C4-2B (cell line): ENCODE data around the gene NRXN3.

Experiments used
- H3K27ac ChIP-seq: fragments of 450-650 bp; 2 replicates; pipeline ENCODE4 v1.5.1; 2017
- ZFX ChIP-seq: fragments of 450-650 bp; IDR thresholded peaks from 2 replicates; pipeline ENCODE4 v1.6.1; 2017
- TF ChIP-seq, protein P1 (sequence below): fragments of 450-650 bp; conservative IDR thresholded peaks from 2 replicates; pipeline ENCODE4 v1.5.1; 2017; ENCODE audit warnings: mild to moderate bottlenecking

Gene NRXN3

DNA sequence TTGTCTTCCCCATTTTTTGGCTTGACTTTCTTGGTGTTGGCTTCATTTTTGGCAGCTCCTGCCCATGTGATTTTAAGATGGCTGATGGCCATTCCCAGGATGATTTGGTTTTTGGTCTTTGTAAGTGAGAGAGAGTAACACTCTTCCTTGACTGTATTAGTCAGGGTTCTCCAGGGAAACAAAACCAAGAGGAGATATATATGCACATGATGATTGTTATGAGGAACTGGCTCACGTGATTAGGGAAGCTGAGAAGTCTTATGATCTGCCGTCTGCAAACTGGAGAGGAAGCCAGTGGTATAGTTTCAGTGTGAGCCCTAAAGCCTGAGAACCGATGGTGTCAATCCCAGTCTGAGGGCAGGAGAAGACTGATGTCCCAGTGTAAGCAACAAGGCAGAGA lies 146.6 kb downstream of the NRXN3 start:
- H3K27ac ChIP-seq = no peak overlapping the region
- no peak for TF ChIP-seq ZFX
- TF ChIP-seq, protein P1, sequence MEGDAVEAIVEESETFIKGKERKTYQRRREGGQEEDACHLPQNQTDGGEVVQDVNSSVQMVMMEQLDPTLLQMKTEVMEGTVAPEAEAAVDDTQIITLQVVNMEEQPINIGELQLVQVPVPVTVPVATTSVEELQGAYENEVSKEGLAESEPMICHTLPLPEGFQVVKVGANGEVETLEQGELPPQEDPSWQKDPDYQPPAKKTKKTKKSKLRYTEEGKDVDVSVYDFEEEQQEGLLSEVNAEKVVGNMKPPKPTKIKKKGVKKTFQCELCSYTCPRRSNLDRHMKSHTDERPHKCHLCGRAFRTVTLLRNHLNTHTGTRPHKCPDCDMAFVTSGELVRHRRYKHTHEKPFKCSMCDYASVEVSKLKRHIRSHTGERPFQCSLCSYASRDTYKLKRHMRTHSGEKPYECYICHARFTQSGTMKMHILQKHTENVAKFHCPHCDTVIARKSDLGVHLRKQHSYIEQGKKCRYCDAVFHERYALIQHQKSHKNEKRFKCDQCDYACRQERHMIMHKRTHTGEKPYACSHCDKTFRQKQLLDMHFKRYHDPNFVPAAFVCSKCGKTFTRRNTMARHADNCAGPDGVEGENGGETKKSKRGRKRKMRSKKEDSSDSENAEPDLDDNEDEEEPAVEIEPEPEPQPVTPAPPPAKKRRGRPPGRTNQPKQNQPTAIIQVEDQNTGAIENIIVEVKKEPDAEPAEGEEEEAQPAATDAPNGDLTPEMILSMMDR = no peak

DNA sequence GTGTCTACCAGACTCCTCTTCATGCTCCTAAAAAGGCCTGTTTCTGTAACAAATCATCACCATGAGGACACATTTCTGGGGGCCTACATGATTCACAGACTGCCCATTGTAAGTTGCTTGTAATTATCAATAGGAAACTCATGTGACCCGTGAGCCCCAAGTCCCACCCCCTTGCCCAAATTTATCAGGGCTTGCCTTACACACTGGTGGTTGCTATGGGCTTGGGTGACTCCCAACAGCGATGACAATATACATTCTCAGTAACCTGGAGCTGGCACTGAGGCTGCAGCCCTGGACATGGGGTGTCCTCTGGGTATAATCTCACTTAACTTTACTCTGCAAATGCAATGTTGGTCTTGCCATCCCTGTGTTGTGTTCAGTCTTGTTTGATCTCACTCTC lies 149.2 kb downstream of the NRXN3 start:
- no peak for TF ChIP-seq ZFX
- TF ChIP-seq, protein P1 = no peak
- no peak overlapping the region for H3K27ac ChIP-seq

DNA sequence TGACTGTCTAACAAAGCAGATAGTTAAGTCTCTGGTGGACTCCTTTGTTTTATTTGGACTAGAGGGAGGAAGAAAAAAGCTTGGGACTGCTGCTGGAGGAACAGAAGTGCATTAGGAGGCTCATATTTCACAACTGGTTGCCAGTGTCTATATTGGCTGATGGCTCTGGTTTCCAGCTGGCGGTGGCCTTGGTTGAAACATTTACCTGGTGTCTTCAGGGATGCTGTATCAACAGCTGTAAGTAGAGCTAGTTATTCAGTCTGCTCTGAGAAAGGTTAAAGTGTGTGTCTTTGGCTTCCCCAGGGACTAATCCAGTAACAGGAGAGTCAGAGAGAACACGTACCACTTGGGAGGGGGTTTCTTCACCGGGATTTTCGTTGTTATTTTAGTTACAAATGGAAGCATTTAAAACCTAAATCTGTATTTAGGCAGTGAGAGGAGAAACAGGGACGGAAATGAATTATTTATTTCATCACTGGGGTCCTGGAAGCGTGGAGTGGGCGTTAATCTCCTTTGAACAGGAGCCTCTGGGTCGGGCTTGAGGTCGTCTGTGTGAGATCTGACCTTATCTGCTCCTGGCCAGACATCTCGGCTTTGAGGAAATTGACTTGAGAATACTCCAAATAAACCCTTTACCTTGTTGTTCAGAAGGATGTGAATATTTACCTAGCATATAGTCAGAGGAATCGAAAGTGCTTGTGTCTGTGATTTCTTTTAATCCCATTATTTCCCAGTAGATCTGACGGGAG lies 149.9 kb downstream of the NRXN3 start:
- no peak overlapping the region for H3K27ac ChIP-seq
- TF ChIP-seq, protein P1 = no peak
- no peak for TF ChIP-seq ZFX

DNA sequence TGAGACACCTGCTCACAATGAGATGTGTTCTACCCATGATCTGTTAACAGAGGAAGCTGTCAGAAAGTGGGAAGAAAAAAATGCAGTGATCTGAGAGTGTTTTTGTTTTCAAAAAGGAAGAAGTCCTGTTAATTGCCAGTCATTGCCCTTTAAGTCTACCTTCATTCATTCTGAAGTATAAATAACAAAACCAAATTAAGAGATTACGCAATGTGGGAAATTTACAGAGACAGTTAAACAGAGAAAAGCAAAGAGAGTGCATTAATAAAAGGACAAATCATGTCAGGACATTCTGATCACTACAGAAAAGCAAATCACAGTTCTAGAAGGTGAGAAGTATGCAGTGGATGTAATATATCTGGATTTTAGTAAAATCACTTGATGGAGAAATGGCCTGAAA lies 154.2 kb downstream of the NRXN3 start:
- no peak overlapping the region for H3K27ac ChIP-seq
- no peak for TF ChIP-seq ZFX
- TF ChIP-seq, protein P1 = no peak

DNA sequence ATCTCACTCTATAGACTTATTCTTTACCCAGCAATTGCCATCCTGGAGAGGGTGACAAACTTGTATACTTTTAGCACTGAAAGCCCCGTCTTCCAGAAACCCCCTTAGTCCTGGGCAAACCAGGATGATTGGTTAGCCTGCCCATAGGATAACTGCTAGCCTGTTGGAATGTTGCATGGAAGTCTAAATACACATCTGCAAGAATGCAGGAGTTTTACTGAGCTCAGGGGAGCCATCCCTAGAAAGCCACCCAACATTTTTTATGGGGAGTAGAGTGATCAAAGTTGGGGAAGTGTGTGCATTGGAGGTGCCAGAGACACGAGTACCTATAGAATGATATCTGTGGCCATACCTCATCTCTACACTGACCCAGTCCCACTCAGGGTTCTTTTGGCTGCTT lies 155.7 kb downstream of the NRXN3 start:
- no peak overlapping the region for H3K27ac ChIP-seq
- TF ChIP-seq, protein P1 = no peak
- TF ChIP-seq ZFX = no peak

DNA sequence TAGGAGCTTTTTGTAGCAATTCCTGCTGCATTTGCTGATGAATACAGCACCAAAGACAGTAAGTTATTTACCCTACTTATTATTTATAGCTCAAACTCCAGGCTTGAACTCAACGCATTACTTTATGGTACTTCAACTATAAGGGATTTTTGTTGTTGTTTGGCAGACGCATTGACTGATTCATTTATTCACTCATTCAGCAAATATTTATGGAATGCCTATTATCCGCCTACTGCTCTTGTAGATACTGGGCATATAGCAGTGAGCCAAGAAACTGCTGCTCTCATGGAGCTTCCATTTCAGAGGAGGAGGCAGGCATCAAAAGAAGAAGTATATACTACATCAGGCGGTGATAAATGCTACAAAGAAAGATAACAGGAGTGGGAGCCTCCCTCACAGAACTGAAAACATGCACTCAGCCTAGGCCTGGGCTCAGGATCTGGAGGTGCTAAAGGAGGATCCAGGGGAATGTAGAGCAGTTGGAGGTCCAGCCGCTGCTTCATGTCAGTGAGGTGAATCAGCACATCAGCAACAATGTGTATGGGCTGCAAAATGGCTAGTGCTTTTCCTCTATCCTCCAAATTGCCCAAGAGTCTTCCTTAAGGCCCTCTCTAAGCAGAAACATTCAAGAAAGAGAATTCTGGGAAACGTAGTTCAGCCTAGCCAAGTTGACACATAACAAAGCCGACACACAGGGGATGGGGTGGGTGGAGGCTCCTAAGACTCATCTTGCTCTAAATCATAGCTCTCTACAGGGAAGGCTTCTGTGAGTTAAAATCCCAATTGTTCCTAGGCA lies 157.5 kb downstream of the NRXN3 start:
- TF ChIP-seq ZFX = no peak
- TF ChIP-seq, protein P1 = no peak
- no peak overlapping the region for H3K27ac ChIP-seq

DNA sequence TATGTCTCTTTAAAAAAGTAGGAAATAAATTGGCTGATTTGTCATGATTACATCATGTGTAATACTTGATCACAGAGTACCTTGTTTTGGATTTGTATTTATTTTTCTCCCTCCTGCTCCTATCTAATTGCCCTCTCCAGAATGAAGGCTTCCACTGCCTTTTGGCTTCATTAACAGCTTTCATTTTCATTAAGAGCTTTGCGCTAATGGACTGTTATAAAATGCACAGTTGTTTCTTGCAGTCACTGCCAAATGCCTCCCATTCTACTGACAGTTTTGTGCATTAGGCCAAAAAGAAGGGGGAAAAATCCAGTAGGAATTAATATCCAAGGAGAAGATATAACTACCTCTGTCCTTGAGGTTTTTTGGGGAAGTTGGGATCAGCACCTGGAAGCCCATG lies 159.2 kb downstream of the NRXN3 start:
- H3K27ac ChIP-seq = no peak overlapping the region
- TF ChIP-seq ZFX = no peak
- TF ChIP-seq, protein P1 = no peak
